DMS53 treated with DMSO at 0.1 percent for 48 hours (cell line): Measurements from ENCODE around the gene AKNAD1.
"Not testable (repeated sequence)": the region's sequence is repeated elsewhere in the genome, so short reads cannot be mapped to it uniquely, and the experiment has no call there.

Source experiments
- DNase-seq: peaks from one replicate; lab custom pipeline; 2025; ENCODE audit not compliant: unreplicated experiment; lab: John Stamatoyannopoulos, UW

AKNAD1 gene

DNA sequence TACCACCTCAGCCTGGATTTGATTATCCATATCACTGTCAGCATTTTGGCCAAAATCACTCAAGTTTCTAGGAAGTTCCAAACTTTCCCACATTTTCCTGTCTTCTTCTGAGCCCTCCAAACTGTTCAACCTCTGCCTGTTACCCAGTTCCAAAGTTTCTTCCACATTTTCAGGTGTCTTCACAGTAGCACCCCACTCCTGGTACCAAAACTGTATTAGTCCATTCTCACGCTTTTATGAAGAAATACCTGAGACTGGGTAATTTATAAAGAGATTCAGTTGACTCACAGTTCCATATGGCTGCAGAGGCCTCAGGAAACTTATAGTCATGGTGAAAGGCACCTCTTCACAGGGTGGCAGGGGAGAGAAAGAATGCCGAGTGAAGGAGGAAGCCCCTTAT, 71.0 kb downstream of the AKNAD1 start:
- DNase-seq = no peak

DNA sequence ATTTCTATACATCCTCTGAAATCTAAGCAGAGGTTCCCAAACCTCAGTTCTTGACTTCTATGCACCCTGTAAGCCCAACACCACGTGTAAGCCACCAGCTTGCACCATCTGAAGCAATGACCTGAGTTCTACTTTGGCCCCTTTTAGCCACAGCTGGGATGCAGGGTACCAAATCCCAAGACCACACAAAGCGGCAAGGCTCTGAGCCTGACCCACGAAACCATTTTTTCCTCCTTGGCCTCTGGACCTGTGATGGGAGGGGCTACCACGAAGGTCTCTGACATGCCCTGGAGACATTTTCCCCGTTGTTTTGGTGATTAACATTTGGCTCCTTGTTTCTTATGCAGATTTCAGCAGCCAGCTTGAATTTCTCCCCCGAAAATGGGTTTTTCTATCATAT, 71.6 kb downstream of the AKNAD1 start:
- no peak for DNase-seq

DNA sequence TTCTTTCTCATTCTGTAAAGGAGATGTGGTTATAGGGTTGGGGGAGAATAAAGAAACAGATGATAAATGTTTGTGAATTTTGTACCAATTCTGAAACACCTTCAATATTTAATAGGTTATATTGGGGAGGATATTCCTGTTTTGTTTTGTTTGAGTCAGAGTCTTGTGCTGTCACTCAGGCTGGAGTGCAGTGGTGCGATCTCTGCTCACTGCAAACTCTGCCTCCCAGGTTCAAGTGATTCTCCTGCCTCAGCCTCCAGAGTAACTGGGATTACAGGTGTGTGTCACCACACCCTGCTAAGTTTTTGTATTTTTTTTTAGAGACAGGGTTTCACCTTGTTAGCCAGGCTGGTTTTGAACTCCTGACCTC, 75.3 kb downstream of the AKNAD1 start:
- DNase-seq = not testable (repeated sequence)

DNA sequence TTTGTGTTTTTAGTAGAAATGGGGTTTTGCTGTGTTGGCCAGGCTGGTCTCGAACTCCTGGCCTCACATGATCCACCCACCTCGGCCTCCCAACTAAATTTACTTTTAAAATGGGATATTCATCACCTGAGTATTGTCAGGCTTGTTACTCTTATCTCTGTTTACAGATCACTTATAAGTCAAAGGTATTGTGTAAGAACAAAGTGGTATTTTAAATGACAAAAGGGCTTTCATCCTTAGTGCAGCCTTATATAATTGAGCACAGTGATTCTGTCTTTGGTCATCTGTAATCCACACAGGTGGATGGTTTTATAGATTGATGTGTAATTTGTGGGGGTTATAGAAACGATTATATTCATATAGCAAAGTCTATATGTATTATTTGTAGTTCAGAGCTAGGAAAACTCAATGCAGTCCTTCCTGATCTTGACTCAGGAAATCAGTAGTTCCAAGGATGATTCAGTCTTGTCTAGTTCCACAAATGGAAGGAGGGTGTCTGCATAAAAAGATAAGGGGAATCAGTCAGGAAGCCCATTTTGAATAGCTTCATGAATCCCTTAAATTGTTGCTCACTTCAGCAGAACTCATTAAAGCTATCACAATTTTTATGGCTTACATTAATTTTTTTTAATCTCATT, 75.8 kb downstream of the AKNAD1 start:
- DNase-seq = no peak

DNA sequence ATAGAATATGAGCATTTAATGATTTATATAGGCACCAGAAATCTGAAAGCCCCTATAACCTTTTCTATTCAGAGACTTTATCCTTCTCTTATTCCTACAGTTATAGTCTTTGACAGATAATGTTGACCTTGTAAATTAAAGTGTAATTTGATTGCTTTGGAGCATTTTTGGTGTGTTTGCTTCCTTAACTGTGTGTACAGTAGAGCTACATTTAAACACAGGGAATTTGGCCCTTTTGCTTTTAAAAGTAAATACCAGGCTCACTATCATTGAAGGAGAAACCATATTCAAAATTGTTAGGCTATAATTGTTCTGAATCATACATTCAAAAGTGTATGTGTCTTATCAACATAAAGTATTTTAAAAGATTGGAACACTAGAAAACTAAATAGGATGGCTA, 77.4 kb downstream of the AKNAD1 start:
- no peak for DNase-seq

DNA sequence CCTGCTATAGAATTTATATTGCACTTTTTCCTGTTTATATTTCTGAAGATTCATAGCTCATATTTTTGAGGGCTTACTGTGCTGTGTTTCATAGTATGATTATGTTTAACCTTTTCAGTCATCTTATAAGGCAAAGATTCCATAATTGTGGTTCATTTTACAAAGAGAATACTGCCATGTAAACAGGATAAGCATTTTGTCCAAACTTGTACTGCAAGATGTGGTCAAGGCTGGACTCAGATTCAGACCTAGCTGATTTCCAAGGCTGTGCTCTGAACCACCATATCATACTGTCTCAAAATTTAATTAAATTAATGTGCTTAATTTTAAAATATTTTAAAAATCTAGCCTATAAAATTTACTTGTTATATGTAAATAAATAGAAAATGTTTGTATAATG, 79.1 kb downstream of the AKNAD1 start:
- DNase-seq = no peak

DNA sequence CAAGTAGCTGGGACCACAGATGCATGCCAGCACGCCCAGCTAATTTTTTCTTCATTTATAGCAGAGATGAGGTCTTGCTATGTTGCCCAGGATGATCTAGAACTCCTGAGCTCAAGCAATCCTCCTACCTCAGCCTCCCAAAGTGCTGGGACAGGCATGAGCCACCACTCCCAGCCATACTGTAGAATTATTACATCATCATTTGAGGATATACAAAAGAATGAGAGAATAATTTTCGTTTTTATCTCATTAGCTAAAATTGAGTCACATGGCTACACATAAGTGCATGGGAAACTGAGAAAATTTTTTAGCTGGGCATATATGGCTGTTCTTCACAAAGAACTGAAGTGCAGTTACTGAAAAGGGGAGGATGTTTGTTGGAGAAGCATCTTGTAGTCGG, 89.2 kb downstream of the AKNAD1 start:
- no peak for DNase-seq

DNA sequence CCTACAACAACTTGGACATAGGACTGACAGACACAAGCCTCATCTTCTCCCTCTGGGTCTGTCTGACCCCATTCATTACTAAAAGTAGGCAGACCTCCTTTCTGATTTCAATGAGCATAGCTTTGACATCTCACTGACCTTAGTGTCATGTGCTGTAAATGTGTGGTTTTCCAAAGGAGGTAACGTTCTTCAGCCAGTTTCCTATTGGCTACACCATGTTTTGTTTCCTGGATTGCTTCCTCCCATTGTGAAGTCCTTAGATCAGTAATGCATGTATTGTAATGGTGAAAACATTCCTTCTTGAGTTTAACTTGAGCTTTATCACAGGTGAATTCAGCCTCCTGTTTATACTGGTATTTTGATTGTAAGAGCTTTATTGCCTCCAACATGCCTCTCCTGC, 89.8 kb downstream of the AKNAD1 start:
- no peak for DNase-seq
